Breast epithelium (tissue), 3 donors: ENCODE measurements around the gene ADAMTS19.

Experiments
- CTCF ChIP-seq, 3 donors: fragments of 450-650 bp; IDR thresholded peaks; one replicate each; pipeline ENCODE4 v1.5.1; 2016 to 2017; ENCODE audit warnings: antibody characterized with exemption in 3 of 3, mild to moderate bottlenecking in 3 of 3, moderate library complexity in 3 of 3
- POLR2A ChIP-seq: fragments of 450-650 bp; IDR thresholded peaks from one replicate; pipeline ENCODE4 v1.6.1; 2016; ENCODE audit warnings: antibody characterized with exemption, mild to moderate bottlenecking, moderate library complexity

DNA sequence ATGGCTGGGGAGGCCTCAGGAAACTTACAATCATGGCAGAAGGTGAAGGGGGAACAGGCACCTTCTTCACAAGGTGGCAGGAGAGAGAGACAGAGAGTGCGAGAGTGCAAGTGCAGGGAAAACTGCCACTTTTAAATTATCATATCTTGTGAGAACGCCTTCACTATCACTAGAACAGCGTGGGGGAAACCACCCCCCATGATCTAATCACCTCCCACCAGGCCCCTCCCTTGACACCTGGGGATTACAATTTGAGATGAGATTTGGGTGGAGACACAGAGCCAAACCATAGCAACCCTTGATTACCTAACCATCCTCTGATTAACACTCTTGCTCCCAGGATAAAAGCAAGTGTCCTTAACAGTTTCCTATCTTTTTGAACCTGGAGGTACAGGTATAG is 21.1 kb downstream of the ADAMTS19 start:
- no peak for TF ChIP-seq CTCF (IDR thresholded peaks at IDR 0.05)
- TF ChIP-seq POLR2A = no peak
